ENCODE data around the gene TMEM127. TPM values are rescaled to one million over a fixed set of nuclear protein-coding genes. Genes with fewer than 3 reads are reported as not detected.
A peak's percentile ranks its signal among the peaks of the same experiment; 100 is the strongest.

The TMEM127 gene
- total and polyA plus RNA-seq, 2 experiments from 2014 or later = 34.0 to 43.6 TPM

- peak; percentile 47 for DNase-seq
- H3K27ac ChIP-seq = no peak overlapping the region
Observed at GRCh38 chr2:96245609-96246390, 20.0 kb downstream of the TMEM127 start.

GRCh38 chr2:96243843-96244242 lies 22.0 kb downstream of the TMEM127 start:
- in situ Hi-C loops (cut with MboI) = no loop called here
- Histone ChIP-seq H3K79me2 (ENCODE audit: insufficient read depth) (no peaks in the 10 kb centered on the region), H3K9me2 (ENCODE audit: insufficient read depth) (no peaks in the 10 kb centered on the region), H3K36me3 (ENCODE audit: low read depth) (no peaks in the 10 kb centered on the region), H4K20me1 (ENCODE audit: insufficient read depth) (no peaks in the 10 kb centered on the region), H3K27ac (no peak overlapping the region), H3K9ac (no peak overlapping the region), H3K4me3 (no peak overlapping the region), H3K4me1 (ENCODE audit: insufficient read depth) (peaks cover 16% of the 10 kb centered on the region), H2AFZ (no peak overlapping the region), H3K4me2 (ENCODE audit: unreplicated experiment) (no peak overlapping the region), H3F3A (ENCODE audit: insufficient read depth) (peaks cover 27% of the 10 kb centered on the region), H3K27me3 (replicated peaks; ENCODE audit: insufficient read depth) (no peaks in the 10 kb centered on the region), H3K9me3 (ENCODE audit: low read depth) (no peaks in the 10 kb centered on the region)
- WGBS, 2 experiments (ENCODE audit: low coverage in 1 of 2, low lambda C conversion rate in 2 of 2, missing lambda C conversion rate in 2 of 2) = 88 to 90% methylated on average over 5 of the region's 5 CpGs
- TF ChIP-seq EZH2 (IDR thresholded peaks at IDR 0.05; ENCODE audit: insufficient read depth, poor library complexity, severe bottlenecking) = no peak
- no peak for TF ChIP-seq EZH2phosphoT487 (IDR thresholded peaks at IDR 0.05; ENCODE audit: insufficient read depth, low read depth)
- no peak for DNase-seq

More at GRCh38 chr2:96245609-96246390, 20.0 kb downstream of the TMEM127 start:
- H3K36me3 ChIP-seq (ENCODE audit: low read depth) = no peaks in the 10 kb centered on the region
- in situ Hi-C loops (cut with MboI) = no loop called here
- WGBS, 2 experiments (ENCODE audit: low coverage in 1 of 2, low lambda C conversion rate in 2 of 2, missing lambda C conversion rate in 2 of 2) = 88 to 89% methylated on average over 8 of the region's 8 CpGs
- no peaks in the 10 kb centered on the region for H3K79me2 ChIP-seq (ENCODE audit: insufficient read depth)
- H3K9me2 ChIP-seq (ENCODE audit: insufficient read depth) = no peaks in the 10 kb centered on the region
- TF ChIP-seq EZH2 (IDR thresholded peaks at IDR 0.05; ENCODE audit: insufficient read depth, poor library complexity, severe bottlenecking) (no peak), EZH2phosphoT487 (IDR thresholded peaks at IDR 0.05; ENCODE audit: insufficient read depth, low read depth) (no peak)
- no peak overlapping the region for H3K4me3 ChIP-seq
- H3F3A ChIP-seq (ENCODE audit: insufficient read depth) = peaks cover 40% of the 10 kb centered on the region
- H3K4me2 ChIP-seq (ENCODE audit: unreplicated experiment) = no peak overlapping the region
- H3K9me3 ChIP-seq (ENCODE audit: low read depth) = no peaks in the 10 kb centered on the region
- H3K27me3 ChIP-seq (replicated peaks; ENCODE audit: insufficient read depth) = no peaks in the 10 kb centered on the region
- no peak overlapping the region for H2AFZ ChIP-seq
- no peaks in the 10 kb centered on the region for H4K20me1 ChIP-seq (ENCODE audit: insufficient read depth)
- H3K9ac ChIP-seq = no peak overlapping the region
- peaks cover 26% of the 10 kb centered on the region for H3K4me1 ChIP-seq (ENCODE audit: insufficient read depth)

DNA sequence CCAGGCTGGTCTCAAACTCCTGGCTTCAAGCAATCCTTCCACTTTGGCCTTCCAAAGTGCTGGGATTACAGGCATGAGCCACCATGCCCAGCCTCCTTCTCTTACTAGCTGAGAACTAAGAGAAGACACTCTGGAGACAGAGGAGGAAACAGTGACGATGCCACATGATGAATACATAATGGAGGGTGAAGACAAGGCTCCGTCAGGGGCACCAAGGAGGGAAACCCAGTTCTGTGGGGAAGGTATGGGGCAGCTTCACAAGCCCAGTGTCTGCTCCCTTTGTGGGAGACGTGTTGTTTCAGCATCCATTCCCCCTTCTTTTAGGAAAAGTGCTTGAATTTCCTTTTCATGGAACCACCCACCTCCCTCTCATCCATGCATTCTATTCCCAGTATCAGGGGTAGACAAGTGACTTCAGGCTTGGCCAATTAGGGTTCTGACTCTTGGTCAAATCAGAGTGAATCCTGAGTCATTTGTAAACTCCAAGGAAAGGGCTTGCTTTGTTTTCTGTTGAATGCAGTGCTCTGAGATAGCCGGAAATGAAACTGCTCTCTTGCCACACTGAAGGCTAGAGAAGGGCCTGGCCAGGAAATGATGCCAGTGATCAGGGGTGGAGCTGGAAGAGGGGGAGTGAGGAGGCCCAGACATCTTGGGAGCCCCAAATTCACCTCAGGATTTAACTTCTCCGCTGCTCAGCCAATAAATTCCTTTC lies 23.7 kb downstream of the TMEM127 start:
- Histone ChIP-seq H2AFZ (peak overlapping the region; percentile 46), H3K9ac (peak overlapping the region; percentile 34; the same call in 1 of the 2 replicates)

DNA sequence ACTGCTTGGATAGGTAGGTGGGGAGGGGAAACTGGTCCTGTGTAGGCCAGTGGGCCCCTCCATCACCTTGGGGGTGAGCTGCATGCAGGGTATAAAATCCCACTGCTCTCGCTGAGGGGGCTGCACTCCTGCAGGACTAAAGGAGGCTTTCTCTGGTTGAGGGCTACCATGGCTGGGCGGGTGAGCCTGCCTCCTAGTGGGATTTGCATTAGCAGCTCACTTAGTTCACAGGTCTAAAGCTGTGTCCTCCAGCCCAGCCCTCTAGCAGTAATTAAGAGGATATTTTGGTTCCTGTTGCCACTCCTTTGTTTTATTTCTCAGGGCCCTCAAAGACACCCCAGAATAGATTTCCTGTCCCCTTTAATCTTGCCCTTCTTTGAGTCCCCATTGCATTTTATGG lies 24.6 kb downstream of the TMEM127 start:
- Histone ChIP-seq H3K9me2 (ENCODE audit: insufficient read depth) (no peaks in the 10 kb centered on the region), H3K4me2 (ENCODE audit: unreplicated experiment) (no peak overlapping the region), H3K9me3 (ENCODE audit: low read depth) (no peaks in the 10 kb centered on the region), H3K4me1 (ENCODE audit: insufficient read depth) (peaks cover 16% of the 10 kb centered on the region), H3K36me3 (ENCODE audit: low read depth) (no peaks in the 10 kb centered on the region), H4K20me1 (ENCODE audit: insufficient read depth) (no peaks in the 10 kb centered on the region), H2AFZ (no peak overlapping the region), H3K27me3 (replicated peaks; ENCODE audit: insufficient read depth) (no peaks in the 10 kb centered on the region), H3K27ac (peak overlapping the region; percentile 81), H3K4me3 (no peak overlapping the region), H3K79me2 (ENCODE audit: insufficient read depth) (no peaks in the 10 kb centered on the region), H3F3A (ENCODE audit: insufficient read depth) (peaks cover 25% of the 10 kb centered on the region), H3K9ac (no peak overlapping the region)
- WGBS, 2 experiments (ENCODE audit: low coverage in 1 of 2, low lambda C conversion rate in 2 of 2, missing lambda C conversion rate in 2 of 2) = 94 to 97% methylated on average over 2 of the region's 2 CpGs
- in situ Hi-C loops (cut with MboI) = no loop called here
- TF ChIP-seq EZH2phosphoT487 (IDR thresholded peaks at IDR 0.05; ENCODE audit: insufficient read depth, low read depth) (no peak), EZH2 (IDR thresholded peaks at IDR 0.05; ENCODE audit: insufficient read depth, poor library complexity, severe bottlenecking) (no peak)
- no peak for DNase-seq

More for the DNA sequence above, 23.7 kb downstream of the TMEM127 start:
- no peaks in the 10 kb centered on the region for H3K36me3 ChIP-seq (ENCODE audit: low read depth)
- H3K4me1 ChIP-seq (ENCODE audit: insufficient read depth) = peaks cover 16% of the 10 kb centered on the region
- H3K27me3 ChIP-seq (replicated peaks; ENCODE audit: insufficient read depth) = no peaks in the 10 kb centered on the region
- H3K9me2 ChIP-seq (ENCODE audit: insufficient read depth) = no peaks in the 10 kb centered on the region
- TF ChIP-seq EZH2 (IDR thresholded peaks at IDR 0.05; ENCODE audit: insufficient read depth, poor library complexity, severe bottlenecking) = no peak
- TF ChIP-seq EZH2phosphoT487 (IDR thresholded peaks at IDR 0.05; ENCODE audit: insufficient read depth, low read depth) = no peak
- peak overlapping the region; percentile 33 for H3K4me2 ChIP-seq (ENCODE audit: unreplicated experiment)
- in situ Hi-C loops (cut with MboI) = no loop called here
- no peaks in the 10 kb centered on the region for H3K79me2 ChIP-seq (ENCODE audit: insufficient read depth)
- peaks cover 25% of the 10 kb centered on the region for H3F3A ChIP-seq (ENCODE audit: insufficient read depth)
- H3K27ac ChIP-seq = peak overlapping the region; percentile 81
- H4K20me1 ChIP-seq (ENCODE audit: insufficient read depth) = no peaks in the 10 kb centered on the region
- H3K9me3 ChIP-seq (ENCODE audit: low read depth) = no peaks in the 10 kb centered on the region
- WGBS, 2 experiments (ENCODE audit: low coverage in 1 of 2, low lambda C conversion rate in 2 of 2, missing lambda C conversion rate in 2 of 2) = 74 to 81% methylated on average over 5 of the region's 5 CpGs
- peak; percentile 86 for DNase-seq
- no peak overlapping the region for H3K4me3 ChIP-seq
